HEK293 (cell line): ENCODE data around the gene MRPL55.

Experiments used
- CTCF ChIA-PET: fragments of 350-600 bp; formaldehyde crosslinking; extraction: SDS; loops from one replicate; lab custom pipeline; 2021; ENCODE audit warnings: antibody characterized with exemption; lab: Yijun Ruan, JAX
- POLR2A ChIA-PET: fragments of 300-600 bp; formaldehyde crosslinking; extraction: SDS; loops from one replicate; lab custom pipeline; 2020; ENCODE audit warnings: antibody characterized with exemption, inconsistent platforms; lab: Yijun Ruan, JAX
- H3K27ac ChIP-seq: fragments of 200-500 bp; sonication (Bioruptor generic); 2 replicates; pipeline ENCODE4 v1.5.1; 2014; ENCODE audit warnings: low read depth, low read length, control low read depth, inconsistent platforms; ENCODE audit errors: extremely low read depth
- H3K36me3 ChIP-seq, 2 experiments: fragments of 200-500 bp in 1 of 2; sonication (Bioruptor generic) in 1 of 2; 1 replicate in 1 of 2; 2 replicates in 1 of 2; pipeline ENCODE4 v1.5.1; 2014 to 2017; ENCODE audit warnings: inconsistent platforms in 2 of 2, low read length in 2 of 2; ENCODE audit not compliant: control insufficient read depth in 2 of 2, insufficient read depth in 1 of 2
- H3K4me1 ChIP-seq: fragments of 200-500 bp; sonication (Bioruptor generic); 2 replicates; pipeline ENCODE4 v1.5.1; 2014; ENCODE audit warnings: mild to moderate bottlenecking, low read length, inconsistent platforms; ENCODE audit not compliant: control insufficient read depth, insufficient read depth
- H3K4me3 ChIP-seq: 2 replicates; pipeline ENCODE4 v1.5.1; 2011; ENCODE audit warnings: low read depth, mild to moderate bottlenecking, control low read depth, low read length, moderate library complexity
- H3K9me3 ChIP-seq: fragments of 200-500 bp; sonication (Bioruptor generic); 2 replicates; pipeline ENCODE4 v1.5.1; 2014; ENCODE audit warnings: low read depth, low read length, inconsistent platforms; ENCODE audit not compliant: control insufficient read depth, insufficient read depth
- HOXA7 ChIP-seq: sonication (generic); formaldehyde crosslinking; IDR thresholded peaks from 2 replicates; pipeline ENCODE4 v1.8.1; 2022; ENCODE audit warnings: missing genetic modification reagents, borderline replicate concordance
- KLF16 ChIP-seq: fragments of 450-650 bp; formaldehyde crosslinking; IDR thresholded peaks from 2 replicates; pipeline ENCODE4 v1.5.1; 2017; ENCODE audit warnings: missing biosample characterization, missing genetic modification characterization
- OSR2 ChIP-seq: fragments of 450-650 bp; formaldehyde crosslinking; IDR thresholded peaks from 2 replicates; pipeline ENCODE4 v1.5.1; 2016; ENCODE audit warnings: missing biosample characterization, missing genetic modification characterization
- SCRT1 ChIP-seq: fragments of 450-650 bp; formaldehyde crosslinking; IDR thresholded peaks from 2 replicates; pipeline ENCODE4 v1.5.1; 2016; ENCODE audit warnings: missing biosample characterization, missing genetic modification characterization, borderline replicate concordance
- SCRT2 ChIP-seq: fragments of 450-650 bp; formaldehyde crosslinking; IDR thresholded peaks from 2 replicates; pipeline ENCODE4 v1.5.1; 2016; ENCODE audit warnings: missing biosample characterization, missing genetic modification characterization
- ZBTB1 ChIP-seq: fragments of 450-650 bp; formaldehyde crosslinking; IDR thresholded peaks from 2 replicates; pipeline ENCODE4 v1.5.1; 2016; ENCODE audit warnings: missing biosample characterization, missing genetic modification characterization
- ZBTB7A ChIP-seq: fragments of 450-650 bp; formaldehyde crosslinking; IDR thresholded peaks from 2 replicates; pipeline ENCODE4 v1.5.1; 2016; ENCODE audit warnings: low read depth, missing biosample characterization, missing genetic modification characterization
- ZNF24 ChIP-seq: fragments of 450-650 bp; formaldehyde crosslinking; IDR thresholded peaks from 2 replicates; pipeline ENCODE4 v1.5.1; 2016; ENCODE audit warnings: missing biosample characterization, missing genetic modification characterization
- ZNF600 ChIP-seq: fragments of 450-650 bp; formaldehyde crosslinking; IDR thresholded peaks from 2 replicates; pipeline ENCODE4 v1.5.1; 2016; ENCODE audit warnings: missing biosample characterization, missing genetic modification characterization
- ZNF654 ChIP-seq: fragments of 450-650 bp; formaldehyde crosslinking; IDR thresholded peaks from 2 replicates; pipeline ENCODE4 v1.5.1; 2016; ENCODE audit warnings: low read depth, missing biosample characterization, missing genetic modification characterization
- ZNF660 ChIP-seq: fragments of 450-650 bp; IDR thresholded peaks from 2 replicates; pipeline ENCODE4 v1.5.1; 2018; ENCODE audit warnings: missing biosample characterization, mild to moderate bottlenecking, missing genetic modification characterization
- ZNF768 ChIP-seq: fragments of 450-650 bp; formaldehyde crosslinking; IDR thresholded peaks from 2 replicates; pipeline ENCODE4 v1.5.1; 2018; ENCODE audit warnings: missing biosample characterization, mild to moderate bottlenecking, missing genetic modification characterization
- ZNF776 ChIP-seq: fragments of 450-650 bp; formaldehyde crosslinking; IDR thresholded peaks from 2 replicates; pipeline ENCODE4 v1.5.0; 2017; ENCODE audit warnings: missing biosample characterization, missing genetic modification characterization, borderline replicate concordance
- ZNF777 ChIP-seq: fragments of 450-650 bp; formaldehyde crosslinking; IDR thresholded peaks from 2 replicates; pipeline ENCODE4 v1.5.1; 2017; ENCODE audit warnings: missing biosample characterization, missing genetic modification characterization, borderline replicate concordance
- TF ChIP-seq, protein P1 (sequence below): fragments of 450-650 bp; formaldehyde crosslinking; IDR thresholded peaks from 2 replicates; pipeline ENCODE4 v1.5.1; 2016; ENCODE audit warnings: missing biosample characterization, missing genetic modification characterization
- TF ChIP-seq, protein P2 (sequence below): fragments of 450-650 bp; formaldehyde crosslinking; IDR thresholded peaks from 2 replicates; pipeline ENCODE4 v1.5.1; 2017; ENCODE audit warnings: missing biosample characterization, missing genetic modification characterization

Gene MRPL55

DNA sequence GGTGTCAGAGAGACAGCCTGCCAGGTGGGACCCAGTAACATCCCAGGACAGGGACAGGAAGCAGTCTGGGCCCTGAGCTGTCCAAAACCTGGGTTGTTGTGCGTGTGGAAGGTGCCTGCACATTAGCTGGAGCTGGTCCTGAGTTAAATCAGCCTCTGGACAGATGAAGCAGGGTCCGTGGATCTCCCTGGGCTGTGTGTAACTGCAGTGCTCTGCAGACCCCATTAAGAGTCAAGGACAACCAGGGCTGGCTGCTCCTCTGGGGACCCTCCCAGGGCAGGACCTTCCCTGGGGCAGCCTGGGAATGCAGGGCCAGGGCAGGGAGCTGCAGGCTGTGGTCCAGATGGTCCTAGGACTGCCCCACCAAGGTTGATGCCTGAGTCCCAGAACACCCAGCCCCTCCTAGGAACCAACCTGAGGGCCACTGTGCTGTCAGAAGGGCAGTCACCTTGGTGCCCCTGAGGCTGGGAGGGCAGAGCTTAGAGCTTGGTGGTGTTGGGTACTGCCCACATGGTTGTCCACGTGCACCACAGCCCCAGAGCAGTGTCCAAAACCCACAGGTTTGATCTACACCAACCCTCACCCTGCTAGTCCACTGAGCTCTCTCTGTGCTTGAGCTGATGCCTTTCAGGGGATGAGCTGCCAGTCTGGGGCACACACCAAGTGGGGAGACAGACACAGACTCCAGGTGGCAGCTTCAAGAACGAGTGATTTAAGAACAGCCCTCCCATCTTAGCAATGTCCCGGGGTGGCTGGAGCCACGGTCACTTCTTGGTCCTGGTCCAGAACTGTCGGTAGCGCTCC is 2.9 kb downstream of the MRPL55 start:
- Histone ChIP-seq H3K4me1 (peaks cover 3% of the 10 kb centered on the region; the same call in 1 of the 2 replicates), H3K4me3 (no peak overlapping the region), H3K36me3 (peaks cover 6 to 37% of the 10 kb centered on the region in 2 experiments), H3K27ac (no peak overlapping the region), H3K9me3 (no peaks in the 10 kb centered on the region)
- no peak for TF ChIP-seq ZNF777
- TF ChIP-seq ZNF776 (tag by site-specific recombination) = no peak
- no peak for TF ChIP-seq KLF16 (tag by site-specific recombination)
- no peak for TF ChIP-seq ZBTB1
- TF ChIP-seq ZNF660 = no peak
- TF ChIP-seq SCRT1 (tag by site-specific recombination) = no peak
- CTCF ChIA-PET = interaction anchor here (1.0 to 9.9 kb wide), 3 partner anchors 25 to 107 kb away, joined by 3 to 57 read pairs (median 4); no protein-coding TSS in a partner anchor
- POLR2A ChIA-PET = interaction anchor here (0.7 to 3.4 kb wide), 3 partner anchors 17 to 47 kb away, joined by 3 to 15 read pairs (median 5); partner anchors contain the start of gene ARF1

GRCh38 chr1:228105270-228105995 is 3.7 kb downstream of the MRPL55 start:
- peaks cover 3% of the 10 kb centered on the region; the same call in 1 of the 2 replicates for H3K4me1 ChIP-seq
- ChIA-PET POLR2A (interaction anchor here (3.4 kb wide), 1 partner anchor 23 kb away, joined by 15 read pairs; the partner anchor contains the start of gene ARF1), CTCF (no interaction called here)
- H3K4me3 ChIP-seq = no peak overlapping the region
- no peaks in the 10 kb centered on the region for H3K9me3 ChIP-seq
- H3K27ac ChIP-seq = no peak overlapping the region
- TF ChIP-seq ZNF600 (peak; percentile 59; the same call in 1 of the 2 replicates), ZBTB7A (tag by site-specific recombination) (no peak)
- peaks cover 9 to 44% of the 10 kb centered on the region in 2 experiments for H3K36me3 ChIP-seq

DNA sequence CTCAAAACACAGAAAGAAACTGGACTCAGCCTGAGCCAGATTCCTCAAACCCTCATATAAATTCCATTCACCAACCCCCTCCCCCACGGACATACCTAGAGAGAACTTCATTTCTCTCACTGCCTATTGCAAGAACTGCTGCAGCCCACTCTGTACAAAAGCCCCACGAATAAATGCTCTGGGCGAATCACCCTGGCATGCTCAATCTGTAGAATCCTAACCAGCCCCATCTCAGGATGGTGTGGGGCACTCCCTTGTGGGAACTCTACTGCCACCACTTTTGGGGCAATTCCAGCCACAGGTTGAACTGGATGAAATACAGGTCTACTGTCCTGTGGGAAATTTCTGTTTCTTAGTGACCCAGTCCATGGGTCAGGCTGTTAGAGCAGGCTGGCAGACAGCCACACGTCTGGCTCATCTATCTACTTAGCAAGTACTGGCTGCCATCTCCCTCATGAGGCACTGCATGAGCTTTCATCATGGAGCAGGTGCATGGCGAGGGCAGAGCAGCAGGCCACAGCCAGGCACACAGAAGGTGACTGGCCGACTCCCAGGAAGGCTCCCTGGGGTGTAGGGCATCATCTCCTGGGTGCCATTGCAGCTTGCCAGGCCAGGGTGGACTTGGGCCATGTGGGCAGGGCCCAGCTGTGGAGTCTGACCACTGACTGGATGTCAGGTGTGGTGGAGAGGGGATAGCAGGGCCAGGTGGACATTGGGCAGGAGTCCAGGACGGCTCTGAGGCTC is 4.4 kb downstream of the MRPL55 start:
- Histone ChIP-seq H3K27ac (no peak overlapping the region), H3K4me1 (peaks cover 3% of the 10 kb centered on the region; the same call in 1 of the 2 replicates)

More for the DNA sequence above, 4.4 kb downstream of the MRPL55 start:
- TF ChIP-seq, protein P1, sequence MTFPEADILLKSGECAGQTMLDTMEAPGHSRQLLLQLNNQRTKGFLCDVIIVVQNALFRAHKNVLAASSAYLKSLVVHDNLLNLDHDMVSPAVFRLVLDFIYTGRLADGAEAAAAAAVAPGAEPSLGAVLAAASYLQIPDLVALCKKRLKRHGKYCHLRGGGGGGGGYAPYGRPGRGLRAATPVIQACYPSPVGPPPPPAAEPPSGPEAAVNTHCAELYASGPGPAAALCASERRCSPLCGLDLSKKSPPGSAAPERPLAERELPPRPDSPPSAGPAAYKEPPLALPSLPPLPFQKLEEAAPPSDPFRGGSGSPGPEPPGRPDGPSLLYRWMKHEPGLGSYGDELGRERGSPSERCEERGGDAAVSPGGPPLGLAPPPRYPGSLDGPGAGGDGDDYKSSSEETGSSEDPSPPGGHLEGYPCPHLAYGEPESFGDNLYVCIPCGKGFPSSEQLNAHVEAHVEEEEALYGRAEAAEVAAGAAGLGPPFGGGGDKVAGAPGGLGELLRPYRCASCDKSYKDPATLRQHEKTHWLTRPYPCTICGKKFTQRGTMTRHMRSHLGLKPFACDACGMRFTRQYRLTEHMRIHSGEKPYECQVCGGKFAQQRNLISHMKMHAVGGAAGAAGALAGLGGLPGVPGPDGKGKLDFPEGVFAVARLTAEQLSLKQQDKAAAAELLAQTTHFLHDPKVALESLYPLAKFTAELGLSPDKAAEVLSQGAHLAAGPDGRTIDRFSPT (tag by site-specific recombination) = 0 out of 2 replicates have a peak, but pooled peaks have one; percentile 32
- TF ChIP-seq SCRT2 (no peak), HOXA7 (CRISPR knock-in tag) (0 out of 2 replicates have a peak, but pooled peaks have one; percentile 54), ZNF654 (tag by site-specific recombination) (no peak), ZNF24 (tag by site-specific recombination) (no peak), ZNF768 (tag by site-specific recombination) (no peak), OSR2 (no peak), SCRT1 (tag by site-specific recombination) (peak; percentile 48; the same call in 1 of the 2 replicates), ZNF600 (0 out of 2 replicates have a peak, but pooled peaks have one; percentile 11)
- TF ChIP-seq, protein P2, sequence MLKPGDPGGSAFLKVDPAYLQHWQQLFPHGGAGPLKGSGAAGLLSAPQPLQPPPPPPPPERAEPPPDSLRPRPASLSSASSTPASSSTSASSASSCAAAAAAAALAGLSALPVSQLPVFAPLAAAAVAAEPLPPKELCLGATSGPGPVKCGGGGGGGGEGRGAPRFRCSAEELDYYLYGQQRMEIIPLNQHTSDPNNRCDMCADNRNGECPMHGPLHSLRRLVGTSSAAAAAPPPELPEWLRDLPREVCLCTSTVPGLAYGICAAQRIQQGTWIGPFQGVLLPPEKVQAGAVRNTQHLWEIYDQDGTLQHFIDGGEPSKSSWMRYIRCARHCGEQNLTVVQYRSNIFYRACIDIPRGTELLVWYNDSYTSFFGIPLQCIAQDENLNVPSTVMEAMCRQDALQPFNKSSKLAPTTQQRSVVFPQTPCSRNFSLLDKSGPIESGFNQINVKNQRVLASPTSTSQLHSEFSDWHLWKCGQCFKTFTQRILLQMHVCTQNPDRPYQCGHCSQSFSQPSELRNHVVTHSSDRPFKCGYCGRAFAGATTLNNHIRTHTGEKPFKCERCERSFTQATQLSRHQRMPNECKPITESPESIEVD (tag by site-specific recombination) = no peak
- Histone ChIP-seq H3K4me3 (no peak overlapping the region), H3K9me3 (no peaks in the 10 kb centered on the region), H3K36me3 (peaks cover 13 to 52% of the 10 kb centered on the region in 2 experiments)
- ChIA-PET CTCF (no interaction called here), POLR2A (interaction anchor here (0.9 to 3.4 kb wide), 4 partner anchors 22 to 302 kb away, joined by 3 to 15 read pairs (median 4); partner anchors contain the start of genes ARF1 and TRIM11)
